Nephron (organoid): ENCODE data around the gene MYO1H.

Experiments
- H3K27ac Mint-ChIP-seq, 3 experiments: 2 replicates each; pipeline ENCODE4 v1.8.0; 2020; ENCODE audit warnings: mixed read lengths in 3 of 3, mild to moderate bottlenecking in 2 of 3, moderate library complexity in 1 of 3
- H3K27me3 Mint-ChIP-seq: 2 replicates; pipeline ENCODE4 v1.8.0; 2021; ENCODE audit warnings: low read depth, mild to moderate bottlenecking, moderate library complexity, mixed read lengths
- H3K36me3 Mint-ChIP-seq: 2 replicates; pipeline ENCODE4 v1.8.0; 2020; ENCODE audit warnings: low read depth, mixed read lengths
- H3K4me1 Mint-ChIP-seq: 2 replicates; pipeline ENCODE4 v1.8.0; 2020; ENCODE audit warnings: mixed read lengths
- H3K4me3 Mint-ChIP-seq, 3 experiments: 2 replicates each; pipeline ENCODE4 v1.8.0; 2020; ENCODE audit warnings: mild to moderate bottlenecking in 3 of 3, mixed read lengths in 3 of 3, moderate library complexity in 2 of 3
- H3K9me3 Mint-ChIP-seq: 2 replicates; pipeline ENCODE4 v1.8.0; 2020; ENCODE audit warnings: mixed read lengths
- TF ChIP-seq, protein P1 (sequence below), 3 experiments: fragments of 200-600 bp; sonication (generic); IDR thresholded peaks; one replicate each; pipeline ENCODE4 v1.5.0; 2021; ENCODE audit warnings: antibody characterized with exemption in 3 of 3; ENCODE audit not compliant: unreplicated experiment in 3 of 3

MYO1H gene

DNA sequence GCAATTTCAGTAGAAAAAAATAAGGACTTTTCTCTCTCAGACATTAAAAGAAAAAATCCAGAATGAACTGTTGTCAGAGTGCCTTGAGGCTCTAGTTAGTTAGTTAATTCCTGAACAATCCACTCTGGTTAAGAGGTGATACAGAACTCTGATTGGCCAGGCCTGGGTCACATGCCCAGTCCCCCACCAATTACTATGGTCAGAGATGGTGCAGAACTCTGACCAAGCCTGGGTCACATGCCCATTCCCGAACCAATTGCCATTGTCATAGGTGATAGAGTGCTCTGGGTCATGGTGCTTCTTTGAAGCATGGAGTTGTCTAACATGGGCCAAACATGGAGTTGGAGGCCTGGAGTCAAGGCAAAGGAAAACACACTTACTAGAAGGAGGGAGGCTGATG lies 11.1 kb upstream of the MYO1H start:
- Mint-ChIP-seq H3K4me3 (no peak overlapping the region), H3K27ac (no peak overlapping the region), H3K27me3 (peaks cover 22% of the 10 kb centered on the region), H3K9me3 (no peaks in the 10 kb centered on the region), H3K4me1 (peaks cover 7% of the 10 kb centered on the region), H3K36me3 (no peaks in the 10 kb centered on the region)
- TF ChIP-seq, protein P1, sequence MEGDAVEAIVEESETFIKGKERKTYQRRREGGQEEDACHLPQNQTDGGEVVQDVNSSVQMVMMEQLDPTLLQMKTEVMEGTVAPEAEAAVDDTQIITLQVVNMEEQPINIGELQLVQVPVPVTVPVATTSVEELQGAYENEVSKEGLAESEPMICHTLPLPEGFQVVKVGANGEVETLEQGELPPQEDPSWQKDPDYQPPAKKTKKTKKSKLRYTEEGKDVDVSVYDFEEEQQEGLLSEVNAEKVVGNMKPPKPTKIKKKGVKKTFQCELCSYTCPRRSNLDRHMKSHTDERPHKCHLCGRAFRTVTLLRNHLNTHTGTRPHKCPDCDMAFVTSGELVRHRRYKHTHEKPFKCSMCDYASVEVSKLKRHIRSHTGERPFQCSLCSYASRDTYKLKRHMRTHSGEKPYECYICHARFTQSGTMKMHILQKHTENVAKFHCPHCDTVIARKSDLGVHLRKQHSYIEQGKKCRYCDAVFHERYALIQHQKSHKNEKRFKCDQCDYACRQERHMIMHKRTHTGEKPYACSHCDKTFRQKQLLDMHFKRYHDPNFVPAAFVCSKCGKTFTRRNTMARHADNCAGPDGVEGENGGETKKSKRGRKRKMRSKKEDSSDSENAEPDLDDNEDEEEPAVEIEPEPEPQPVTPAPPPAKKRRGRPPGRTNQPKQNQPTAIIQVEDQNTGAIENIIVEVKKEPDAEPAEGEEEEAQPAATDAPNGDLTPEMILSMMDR (IDR thresholded peaks at IDR 0.05; ENCODE audit: unreplicated experiment in 3 of 3): no peak

DNA sequence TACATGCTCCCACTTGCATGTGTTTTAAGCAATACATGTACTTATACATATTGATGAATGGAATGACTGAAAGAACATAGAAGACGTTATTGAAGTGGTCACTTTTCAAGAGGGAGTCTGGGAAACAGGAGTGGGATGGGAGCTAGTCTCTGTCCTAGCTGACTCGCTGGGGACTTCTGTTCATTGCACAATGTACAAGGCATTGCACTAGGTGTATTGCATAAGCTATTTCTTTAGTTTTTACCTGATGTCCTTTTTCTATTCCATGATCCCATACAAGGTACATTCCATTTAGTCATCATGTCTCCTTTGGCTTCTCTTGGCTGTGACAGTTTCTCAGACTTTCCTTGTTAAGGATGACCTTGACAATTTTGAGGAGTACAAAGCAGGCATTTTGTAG lies 4.0 kb upstream of the MYO1H start:
- Mint-ChIP-seq H3K4me1 (no peaks in the 10 kb centered on the region), H3K27me3 (peaks cover 13% of the 10 kb centered on the region), H3K27ac (no peak overlapping the region), H3K4me3 (no peak overlapping the region), H3K36me3 (no peaks in the 10 kb centered on the region), H3K9me3 (peaks cover 5% of the 10 kb centered on the region)
- TF ChIP-seq, protein P1 (IDR thresholded peaks at IDR 0.05; ENCODE audit: unreplicated experiment in 3 of 3): no peak

DNA sequence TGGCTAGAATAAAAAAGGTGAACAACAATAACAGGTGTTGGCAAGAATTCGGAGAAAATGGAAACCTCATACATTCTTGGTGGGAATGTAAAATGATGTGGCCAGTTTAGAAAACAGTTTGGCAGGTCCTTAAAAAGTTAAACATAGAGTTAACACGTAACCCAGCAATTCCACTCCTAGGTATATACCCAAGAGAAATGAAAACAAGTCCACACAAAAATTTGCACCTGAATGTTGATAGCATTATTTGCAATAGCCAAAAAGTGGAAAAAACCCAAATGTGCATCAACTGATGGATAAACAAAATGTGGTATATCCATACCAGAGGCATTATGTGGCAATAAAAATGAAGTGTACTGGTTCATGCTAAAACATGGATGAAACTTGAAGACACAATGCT lies 2.3 kb upstream of the MYO1H start:
- Mint-ChIP-seq H3K27me3 (peaks cover 13% of the 10 kb centered on the region), H3K4me3 (no peak overlapping the region), H3K27ac (no peak overlapping the region), H3K36me3 (no peaks in the 10 kb centered on the region), H3K9me3 (peaks cover 5% of the 10 kb centered on the region), H3K4me1 (no peaks in the 10 kb centered on the region)
- TF ChIP-seq, protein P1 (IDR thresholded peaks at IDR 0.05; ENCODE audit: unreplicated experiment in 3 of 3): no peak

DNA sequence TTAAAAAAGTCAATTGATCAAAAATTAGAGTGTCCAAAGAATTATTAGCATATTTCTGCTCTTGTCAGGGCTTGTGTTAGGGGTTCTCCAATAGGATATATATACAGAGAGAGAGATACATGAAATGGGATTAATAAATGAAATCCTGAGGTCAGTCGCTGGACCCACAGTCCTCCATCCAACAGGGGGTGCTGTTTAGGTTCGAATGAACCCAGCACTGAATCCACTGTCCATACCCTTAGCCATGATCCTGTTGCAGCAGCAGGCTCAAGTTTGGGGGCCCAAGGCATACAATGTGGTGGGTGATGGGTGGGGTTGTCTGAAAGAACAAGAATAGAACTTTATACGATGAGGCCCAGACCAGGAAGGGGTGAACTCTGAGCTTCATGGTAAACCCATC lies 780 bp upstream of the MYO1H start:
- Mint-ChIP-seq H3K27ac (no peak overlapping the region), H3K36me3 (no peaks in the 10 kb centered on the region), H3K4me1 (no peaks in the 10 kb centered on the region), H3K27me3 (peaks cover 3% of the 10 kb centered on the region), H3K4me3 (no peak overlapping the region), H3K9me3 (peaks cover 5% of the 10 kb centered on the region)
- TF ChIP-seq, protein P1 (IDR thresholded peaks at IDR 0.05; ENCODE audit: unreplicated experiment in 3 of 3): no peak

DNA sequence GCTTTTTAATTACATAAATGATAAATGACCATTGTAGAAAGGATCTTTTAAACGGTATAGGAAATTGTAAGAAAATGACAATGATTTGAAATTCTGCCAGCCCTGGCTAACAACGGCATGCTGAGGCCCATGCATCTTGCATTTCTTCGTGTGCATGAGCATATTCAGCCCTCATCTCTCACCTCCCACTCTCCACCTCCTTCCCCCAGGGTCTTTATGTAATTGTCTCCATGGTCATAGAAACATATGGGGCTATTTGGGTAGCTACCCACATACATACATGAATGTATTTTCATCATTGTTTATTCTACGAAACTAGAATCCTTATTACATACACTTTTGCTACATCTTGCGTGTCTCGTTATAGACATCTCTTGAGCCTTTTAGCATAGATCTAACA lies 4.5 kb downstream of the MYO1H start:
- no peak overlapping the region for H3K27ac Mint-ChIP-seq

DNA sequence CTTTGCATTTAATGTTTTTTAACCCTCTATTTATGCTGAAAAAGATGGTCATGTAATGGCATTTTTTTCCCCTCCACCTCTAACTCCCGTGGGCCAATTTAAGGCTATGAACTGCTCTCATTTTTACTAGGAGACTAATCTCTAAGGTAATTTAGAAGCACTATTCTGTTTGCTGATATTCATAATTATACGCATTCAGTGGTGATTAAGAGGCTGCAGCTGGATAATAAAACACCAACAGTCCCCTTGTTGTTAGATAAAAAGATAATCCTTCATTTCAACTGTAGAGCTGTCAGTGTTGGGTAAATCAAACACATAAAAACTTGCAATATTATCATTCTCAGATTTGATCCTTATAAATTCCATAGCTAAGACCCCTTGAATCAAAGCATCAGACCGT lies 8.9 kb downstream of the MYO1H start:
- H3K27me3 Mint-ChIP-seq: peaks cover 6% of the 10 kb centered on the region
- H3K9me3 Mint-ChIP-seq: no peaks in the 10 kb centered on the region
- H3K4me3 Mint-ChIP-seq: no peak overlapping the region
- H3K27ac Mint-ChIP-seq: peak overlapping the region in 1 of 3 experiments; percentile 65
- no peaks in the 10 kb centered on the region for H3K36me3 Mint-ChIP-seq
- peaks cover 6% of the 10 kb centered on the region for H3K4me1 Mint-ChIP-seq
- TF ChIP-seq, protein P1 (IDR thresholded peaks at IDR 0.05; ENCODE audit: unreplicated experiment in 3 of 3): no peak

More for the DNA sequence above, 4.5 kb downstream of the MYO1H start:
- Mint-ChIP-seq H3K4me1 (peaks cover 5% of the 10 kb centered on the region), H3K36me3 (no peaks in the 10 kb centered on the region), H3K9me3 (no peaks in the 10 kb centered on the region), H3K27me3 (no peaks in the 10 kb centered on the region), H3K4me3 (no peak overlapping the region)
- TF ChIP-seq, protein P1 (IDR thresholded peaks at IDR 0.05; ENCODE audit: unreplicated experiment in 3 of 3): no peak
